HG03060 (cell line): ENCODE measurements around the gene TMEM97.

ENCODE experiments used
- ATAC-seq: cut with Tn5 transposase; IDR thresholded peaks from one replicate; pipeline ENCODE4 v1.9.1; 2021; ENCODE audit warnings: low read depth, moderate number of reproducible peaks; ENCODE audit not compliant: unreplicated experiment

TMEM97 gene

GRCh38 chr17:28363776-28364650, 45.0 kb downstream of the TMEM97 start:
- no peak for ATAC-seq

DNA sequence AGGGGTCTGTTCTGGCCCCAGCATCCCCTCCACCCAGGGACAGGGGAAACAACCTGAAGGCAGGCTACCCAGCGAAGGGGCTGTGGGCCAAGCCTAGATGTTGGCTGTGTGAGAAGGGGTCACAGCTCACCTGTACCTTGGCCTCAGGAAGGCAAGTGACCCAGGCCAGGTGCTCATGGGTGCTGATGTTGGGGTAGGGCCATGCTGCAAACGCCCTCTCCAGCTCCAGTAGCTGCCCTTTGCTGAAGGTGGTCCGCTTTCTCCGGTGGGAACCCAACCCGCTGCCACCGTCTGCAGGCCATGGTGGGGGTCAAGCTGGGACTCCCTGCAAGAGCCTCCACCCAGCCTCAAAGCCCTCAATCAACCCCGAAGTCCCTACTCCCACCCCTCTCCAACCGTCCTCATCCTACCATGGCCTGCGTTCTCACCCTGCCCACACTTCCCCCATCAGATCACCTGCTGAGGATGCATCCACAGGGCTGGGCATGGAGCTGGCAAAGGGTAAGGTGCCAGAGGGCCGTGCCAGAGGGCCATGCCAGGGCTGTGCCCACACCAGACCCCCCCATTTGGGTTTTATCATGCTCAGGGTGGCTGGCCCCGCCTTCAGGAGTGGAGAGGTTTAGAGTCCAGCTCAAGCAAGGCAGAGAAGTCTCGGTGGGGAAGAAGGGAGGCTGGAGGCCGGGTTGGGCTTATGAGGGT, 45.8 kb downstream of the TMEM97 start, which contains the start of gene SEBOX:
Gene SEBOX, minus strand, starts transcription at position 535 of the 699 bp plus-strand sequence. Its CDS starts 48 bp downstream, at position 487.
- ATAC-seq, result no peak

DNA sequence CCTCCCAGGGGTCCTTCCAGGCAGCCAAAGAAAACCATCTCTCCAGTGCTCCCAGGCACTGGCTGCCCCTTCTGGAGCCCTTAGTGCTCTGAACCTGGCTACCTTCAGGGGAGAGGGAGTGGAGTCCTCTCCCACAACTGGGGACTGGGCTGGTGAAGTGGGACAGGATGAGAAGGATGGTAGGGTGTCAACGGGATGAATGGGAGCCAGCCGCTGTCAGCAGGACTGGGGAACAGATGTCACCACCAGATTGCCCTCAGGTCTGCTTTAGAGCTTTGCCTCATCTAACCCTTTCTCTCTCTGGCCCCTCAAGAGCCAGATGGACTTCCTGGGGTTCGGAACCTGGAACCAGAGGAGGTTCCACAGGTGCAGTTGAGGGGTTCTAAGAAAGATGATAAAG, 46.5 kb downstream of the TMEM97 start:
- ATAC-seq, result no peak

- ATAC-seq, result no peak
Measured at GRCh38 chr17:28366605-28367004, 47.6 kb downstream of the TMEM97 start.

DNA sequence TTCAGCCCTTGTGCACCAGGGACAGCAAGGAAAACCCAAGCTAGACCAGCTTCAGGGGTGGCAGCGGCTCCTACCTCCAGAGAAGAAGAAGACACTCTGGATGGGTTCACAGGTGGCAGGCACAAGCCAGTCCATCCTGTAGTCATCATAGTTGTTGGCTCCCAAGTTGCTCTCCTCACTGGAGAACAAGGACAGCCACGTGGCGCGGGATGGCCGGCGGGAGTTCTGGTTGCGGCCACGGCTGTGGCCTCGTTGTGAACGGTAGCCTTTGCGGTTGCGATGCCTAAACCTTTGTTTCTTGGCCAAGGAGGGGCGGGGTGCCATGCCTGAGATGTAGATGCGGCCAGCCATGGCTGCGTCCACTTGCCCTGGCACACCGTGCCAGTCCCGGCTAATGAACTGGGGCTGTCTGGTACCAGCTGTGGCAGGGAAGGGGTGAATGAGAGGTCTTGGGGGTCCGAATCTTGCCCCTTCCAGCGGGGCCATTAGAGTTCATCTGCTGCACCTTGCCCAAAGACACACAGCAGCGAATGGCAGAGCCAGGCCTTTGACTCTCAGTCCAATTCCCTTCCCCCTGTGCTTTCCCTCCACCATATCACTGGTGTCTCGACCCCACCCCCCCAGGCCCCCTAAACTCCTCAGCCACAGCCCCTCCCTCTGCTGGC, 48.8 kb downstream of the TMEM97 start:
- no peak for ATAC-seq

DNA sequence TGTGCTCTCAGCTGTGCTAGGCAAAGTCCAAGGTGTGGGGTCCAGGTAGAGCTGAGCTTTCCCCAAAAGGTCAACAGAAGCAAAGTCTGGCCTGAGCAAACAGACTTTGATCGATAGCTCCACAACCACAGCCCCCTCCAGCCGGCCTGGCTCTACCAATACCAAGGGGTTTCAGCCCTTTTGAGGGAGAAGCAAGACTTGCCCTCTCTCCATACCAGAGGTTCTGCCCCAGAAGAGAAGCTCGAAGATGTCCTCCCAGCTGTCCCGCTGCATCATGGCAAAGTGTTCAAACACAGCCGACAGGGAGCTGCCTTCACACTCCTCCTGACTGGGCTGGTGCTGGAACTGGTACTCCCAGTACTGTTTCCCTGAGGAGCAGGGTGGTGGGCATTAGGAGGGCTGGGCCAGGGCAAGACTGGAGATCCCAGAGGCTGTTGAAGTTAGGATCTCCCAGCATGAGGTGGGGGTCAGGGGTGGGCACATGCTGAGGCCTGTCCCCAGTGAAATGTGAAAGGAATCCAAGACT, 49.4 kb downstream of the TMEM97 start:
- no peak for ATAC-seq

DNA sequence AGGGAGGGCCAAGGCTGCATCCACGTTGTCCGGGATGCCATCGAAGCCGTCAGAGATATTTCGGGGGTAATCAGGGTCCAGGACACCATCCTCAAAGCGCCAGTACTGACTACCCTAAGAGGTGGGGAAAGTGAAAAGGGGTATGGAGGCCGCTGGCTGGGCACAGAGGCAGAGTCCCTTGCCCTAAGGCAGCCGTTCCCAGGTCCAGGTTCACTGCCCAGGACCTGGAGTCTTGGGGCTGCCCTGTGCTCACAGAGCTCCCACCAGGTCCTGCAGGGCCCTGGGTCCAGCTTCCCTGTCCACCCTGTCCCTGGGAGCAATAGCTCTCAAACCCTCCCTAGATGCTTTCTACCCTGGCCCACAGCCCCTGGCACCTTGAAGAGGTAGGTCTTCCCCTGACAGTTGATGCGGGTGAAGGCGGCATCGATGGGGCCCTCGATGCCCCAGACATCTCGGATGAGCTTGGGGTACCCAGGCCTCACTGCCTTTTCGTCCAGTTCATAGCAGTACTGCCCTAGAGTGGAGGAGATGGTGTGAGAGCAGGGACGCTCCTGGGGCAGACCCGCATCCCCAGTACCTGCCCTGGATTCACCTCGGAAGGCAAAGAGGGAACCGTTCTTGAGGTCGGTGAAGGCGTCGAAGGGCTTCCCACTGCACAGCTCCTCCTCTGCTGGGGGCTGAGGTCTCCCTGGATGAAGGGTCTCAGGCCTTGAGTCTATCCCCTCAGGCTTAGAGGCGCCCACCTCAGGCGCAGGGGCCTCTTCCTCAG, 50.1 kb downstream of the TMEM97 start:
- ATAC-seq, result no peak

DNA sequence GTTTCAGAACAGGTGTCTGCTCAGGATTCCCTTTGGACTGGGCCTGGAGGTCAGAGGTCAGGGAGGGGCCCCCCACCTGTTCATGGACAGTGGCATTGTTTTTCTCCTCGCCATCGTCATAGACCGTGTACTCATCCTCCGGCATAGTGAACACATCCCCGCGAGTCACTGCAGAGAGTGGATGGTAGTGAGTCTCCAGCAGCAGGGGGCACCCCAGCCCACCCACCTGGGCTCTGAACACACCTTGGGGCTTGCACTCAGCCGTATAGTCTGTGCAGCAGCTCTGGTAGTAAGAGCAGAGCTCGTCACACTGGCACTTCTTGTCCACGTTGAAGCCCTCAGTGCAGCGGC, 50.7 kb downstream of the TMEM97 start:
- ATAC-seq, result no peak

DNA sequence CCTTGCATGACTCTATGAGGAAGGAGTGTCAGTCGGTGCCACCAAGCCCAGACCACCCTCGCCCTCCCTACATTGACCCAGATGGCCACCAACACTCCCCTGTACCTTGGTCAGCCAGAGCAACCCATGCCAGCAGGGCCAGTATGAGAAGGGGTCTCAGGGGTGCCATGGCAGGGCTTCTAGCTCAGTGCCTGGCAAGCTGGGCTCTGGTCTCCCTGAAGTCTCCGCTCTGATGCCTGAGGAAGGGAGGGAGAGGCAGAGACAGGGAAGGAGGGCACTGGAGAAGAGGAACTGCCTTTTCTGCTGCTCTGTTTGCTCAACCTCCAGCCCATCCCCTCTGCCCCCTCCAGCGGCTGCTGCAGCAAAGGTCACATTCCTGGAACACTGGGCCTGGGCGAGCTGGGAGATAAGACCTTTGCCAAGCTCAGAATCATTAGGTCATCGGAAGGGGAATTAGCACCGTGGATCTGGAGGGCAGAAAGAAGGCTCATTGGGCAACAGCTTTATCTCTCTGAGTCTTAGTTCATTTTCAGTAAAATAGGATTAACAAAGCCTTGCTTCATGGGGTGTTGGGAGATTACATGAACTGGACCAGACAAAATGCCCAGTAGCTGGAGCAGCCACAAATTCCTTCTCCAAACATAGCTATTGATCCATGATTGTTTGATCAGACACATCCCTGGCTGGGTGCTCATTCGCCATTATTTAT, 51.2 kb downstream of the TMEM97 start, which contains the start of gene VTN:
Gene VTN, minus strand, starts transcription at position 273 of the 709 bp plus-strand sequence. Its CDS starts 104 bp downstream, at position 169.
- no peak for ATAC-seq

GRCh38 chr17:28370744-28371103, 51.7 kb downstream of the TMEM97 start:
- no peak for ATAC-seq

- no peak for ATAC-seq
Measured at GRCh38 chr17:28371245-28372202, 52.5 kb downstream of the TMEM97 start, which contains the start of gene SARM1. Gene SARM1, plus strand, starts transcription at chr17:28371694. Its CDS starts 339 bp downstream, at chr17:28372033.

DNA sequence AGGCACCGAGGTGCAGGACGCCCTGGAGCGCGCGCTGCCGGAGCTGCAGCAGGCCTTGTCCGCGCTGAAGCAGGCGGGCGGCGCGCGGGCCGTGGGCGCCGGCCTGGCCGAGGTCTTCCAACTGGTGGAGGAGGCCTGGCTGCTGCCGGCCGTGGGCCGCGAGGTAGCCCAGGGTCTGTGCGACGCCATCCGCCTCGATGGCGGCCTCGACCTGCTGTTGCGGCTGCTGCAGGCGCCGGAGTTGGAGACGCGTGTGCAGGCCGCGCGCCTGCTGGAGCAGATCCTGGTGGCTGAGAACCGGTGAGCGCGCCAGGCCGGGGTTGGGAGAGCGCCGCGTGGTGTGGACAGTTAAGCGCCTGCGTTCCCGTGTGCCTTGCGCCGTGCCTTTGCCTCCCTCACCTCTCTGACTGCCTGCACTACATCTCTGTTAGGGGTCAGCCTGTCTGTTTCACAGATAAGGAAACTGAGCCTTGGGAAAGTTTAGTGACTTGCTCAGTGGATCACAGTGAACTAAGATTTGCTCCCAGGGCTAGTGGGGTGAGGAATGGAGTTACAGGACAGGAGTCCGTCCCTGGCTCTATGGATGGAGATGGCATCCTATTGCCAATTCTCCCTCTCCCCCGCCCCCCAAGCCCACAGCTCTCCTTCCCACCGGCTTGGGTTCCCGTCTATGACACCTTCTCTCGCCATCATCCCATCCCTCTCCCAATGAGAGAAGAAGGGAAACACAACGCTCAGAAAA, 53.4 kb downstream of the TMEM97 start:
- no peak for ATAC-seq

DNA sequence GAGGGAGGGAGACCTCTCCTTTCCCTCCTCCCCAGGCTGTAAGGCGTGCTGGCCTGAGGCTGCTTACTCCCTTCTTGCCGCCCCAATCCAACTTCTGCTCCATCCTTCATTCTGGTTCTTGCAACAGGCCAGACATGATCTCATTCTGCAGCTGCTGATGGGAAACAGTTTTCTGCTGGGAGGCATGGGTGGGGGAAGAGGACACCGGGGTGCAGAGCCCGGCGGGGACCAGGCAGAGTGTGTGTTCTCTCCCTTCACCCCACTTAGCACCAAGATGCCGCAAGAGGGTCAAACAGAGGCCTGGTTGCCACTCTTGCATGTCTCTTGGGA, 53.9 kb downstream of the TMEM97 start:
- ATAC-seq, result no peak
